HG03159 (cell line): Measurements from ENCODE around the gene NOS1AP.

Experiments
- ATAC-seq: cut with Tn5 transposase; IDR thresholded peaks from one replicate; pipeline ENCODE4 v1.9.1; 2021; ENCODE audit warnings: mild to moderate bottlenecking, moderate library complexity; ENCODE audit not compliant: unreplicated experiment

NOS1AP gene

DNA sequence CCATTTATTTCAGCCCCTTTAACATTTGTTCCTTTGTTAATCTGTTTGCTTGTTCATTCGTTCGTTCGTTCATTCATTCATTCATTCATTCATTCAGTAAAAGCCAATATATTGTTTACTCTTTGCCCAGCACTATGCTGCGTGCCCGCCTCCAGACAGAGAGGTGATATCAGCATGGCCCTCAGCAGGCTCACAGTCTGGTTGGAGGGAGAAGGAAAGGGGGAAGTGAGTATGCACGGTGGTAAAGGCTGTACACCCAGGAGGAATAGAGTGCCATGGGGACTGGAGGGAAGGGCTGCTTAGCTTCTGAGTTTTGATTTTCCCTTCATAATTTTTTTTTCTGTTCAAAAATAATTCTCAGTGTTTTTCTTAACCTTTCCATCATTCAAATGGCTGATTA, 144.7 kb downstream of the NOS1AP start:
- ATAC-seq = no peak

- no peak for ATAC-seq
Observed at GRCh38 chr1:162215902-162216301, 146.4 kb downstream of the NOS1AP start.

GRCh38 chr1:162216604-162217003, 147.1 kb downstream of the NOS1AP start:
- no peak for ATAC-seq

- no peak for ATAC-seq
Observed at GRCh38 chr1:162217706-162218105, 148.2 kb downstream of the NOS1AP start.

DNA sequence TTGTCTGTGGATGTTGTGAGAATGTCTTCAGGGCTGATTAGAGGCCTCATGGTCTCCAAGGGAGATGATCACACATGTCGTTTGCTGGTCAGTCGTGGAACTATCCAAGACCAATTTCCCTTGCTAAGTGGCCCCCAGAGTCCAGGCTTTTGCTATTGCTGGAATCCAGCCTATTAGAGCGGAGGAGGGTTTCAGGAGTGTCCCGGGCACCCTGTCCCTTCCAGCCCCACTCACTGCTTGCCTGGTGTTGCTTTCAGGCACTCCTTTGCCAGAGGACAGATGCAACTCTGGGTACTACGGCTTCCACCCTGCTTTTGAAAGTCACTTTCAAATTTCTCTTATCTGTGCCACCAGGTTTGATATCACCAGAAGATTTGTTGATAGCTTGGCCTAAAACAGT, 149.1 kb downstream of the NOS1AP start:
- no peak for ATAC-seq

DNA sequence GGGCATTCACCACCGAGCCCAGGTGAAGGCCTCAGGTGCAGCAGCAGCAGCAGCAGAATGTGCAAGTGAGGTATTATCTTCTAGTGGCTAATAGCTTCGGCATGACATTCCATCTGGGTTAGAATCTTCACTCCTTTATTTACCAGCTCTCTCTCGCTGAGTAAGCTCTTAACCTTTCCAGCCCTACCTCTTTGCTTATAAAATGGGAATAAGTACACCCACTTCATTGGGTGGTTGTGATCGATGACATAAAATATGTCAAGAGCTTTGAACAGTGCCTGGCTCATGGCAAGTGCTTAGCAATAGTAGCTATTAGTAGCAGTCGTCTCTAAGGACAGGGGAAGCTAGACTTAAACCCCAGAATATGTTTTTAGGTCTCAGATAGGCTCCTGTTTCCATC, 149.5 kb downstream of the NOS1AP start:
- no peak for ATAC-seq

DNA sequence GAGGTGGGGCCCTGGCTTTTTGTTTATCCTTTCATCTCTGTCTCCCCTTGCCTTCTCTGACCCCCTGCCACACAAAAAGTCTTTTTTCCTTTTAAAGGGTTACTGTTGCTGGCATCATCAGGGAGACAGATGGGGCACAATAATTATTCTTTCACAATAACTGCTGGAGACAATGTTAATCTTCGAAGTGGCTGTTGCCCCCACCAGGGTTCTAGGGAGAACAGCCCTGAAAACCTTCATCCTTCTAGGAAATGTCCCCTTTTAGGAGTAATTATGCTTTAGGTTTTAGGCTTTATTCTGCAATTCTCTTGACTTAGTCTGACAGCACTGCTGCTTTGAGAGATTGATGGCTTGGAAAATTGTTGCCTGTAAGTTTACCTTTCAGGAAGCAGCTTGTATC, 150.0 kb downstream of the NOS1AP start:
- ATAC-seq = no peak

GRCh38 chr1:162220009-162220539, 150.6 kb downstream of the NOS1AP start:
- ATAC-seq = no peak

GRCh38 chr1:162222014-162222413, 152.5 kb downstream of the NOS1AP start:
- ATAC-seq = no peak

GRCh38 chr1:162222730-162223129, 153.2 kb downstream of the NOS1AP start:
- ATAC-seq = no peak

- no peak for ATAC-seq
Observed at GRCh38 chr1:162223488-162223887, 154.0 kb downstream of the NOS1AP start.

GRCh38 chr1:162224267-162224666, 154.8 kb downstream of the NOS1AP start:
- ATAC-seq = no peak

DNA sequence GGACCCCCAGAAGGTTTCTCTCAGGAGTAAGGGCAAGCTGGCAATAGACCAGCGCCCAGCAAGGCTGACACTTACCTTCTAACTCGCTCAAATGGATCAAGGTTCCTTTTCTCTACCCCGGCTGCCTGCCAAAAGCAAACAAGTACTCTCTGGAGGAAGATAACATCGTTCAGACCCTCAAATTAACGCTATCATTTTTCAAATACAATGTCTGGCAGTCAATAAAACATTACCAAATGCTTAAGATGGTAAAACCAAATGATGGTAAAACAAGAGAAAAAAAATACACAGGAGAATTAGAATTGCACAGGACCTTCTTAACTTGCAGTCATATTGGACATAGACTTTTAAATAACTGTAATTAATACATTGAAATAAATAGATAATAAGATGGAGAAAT, 159.1 kb downstream of the NOS1AP start:
- no peak for ATAC-seq

- ATAC-seq = no peak
Observed at GRCh38 chr1:162229549-162229948, 160.1 kb downstream of the NOS1AP start.

DNA sequence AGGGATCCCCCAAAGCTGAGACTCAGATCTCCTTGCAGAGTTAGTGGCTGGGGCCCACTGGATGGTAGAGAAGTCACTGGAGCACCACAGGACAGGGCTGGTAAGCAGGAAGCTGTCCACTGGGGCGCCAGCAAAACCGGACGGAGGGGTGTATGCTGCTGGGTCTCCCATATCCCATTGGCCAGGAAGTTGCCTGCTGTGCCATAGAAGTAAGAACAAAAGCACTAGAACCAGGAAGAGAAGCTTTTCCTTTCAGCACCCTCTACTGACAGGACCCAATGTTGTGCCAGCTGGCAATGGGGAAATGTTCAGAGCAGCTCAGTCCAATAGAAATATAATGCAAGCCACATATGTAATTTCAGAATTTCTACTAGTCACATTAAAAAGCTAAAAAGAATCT, 160.6 kb downstream of the NOS1AP start:
- ATAC-seq = no peak

DNA sequence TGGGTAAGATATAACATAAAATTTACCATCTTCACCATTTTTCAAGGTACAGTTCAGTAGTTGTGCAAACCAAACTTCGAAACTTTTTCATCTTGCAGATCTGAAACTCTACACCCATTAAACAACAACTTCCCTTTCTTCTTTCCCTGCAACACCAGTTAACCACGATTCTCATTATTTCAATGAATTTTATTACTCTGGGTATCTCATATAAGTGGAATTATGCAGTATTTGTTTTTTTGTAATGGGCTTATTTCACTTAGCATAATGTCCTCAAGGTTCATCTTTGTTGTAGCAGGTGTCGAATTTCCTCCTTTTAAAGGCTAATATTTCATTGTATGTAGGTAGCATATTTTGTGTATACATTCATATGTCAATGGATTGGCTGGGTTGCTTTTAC, 161.0 kb downstream of the NOS1AP start:
- no peak for ATAC-seq

GRCh38 chr1:162232034-162232711, 162.7 kb downstream of the NOS1AP start:
- no peak for ATAC-seq

DNA sequence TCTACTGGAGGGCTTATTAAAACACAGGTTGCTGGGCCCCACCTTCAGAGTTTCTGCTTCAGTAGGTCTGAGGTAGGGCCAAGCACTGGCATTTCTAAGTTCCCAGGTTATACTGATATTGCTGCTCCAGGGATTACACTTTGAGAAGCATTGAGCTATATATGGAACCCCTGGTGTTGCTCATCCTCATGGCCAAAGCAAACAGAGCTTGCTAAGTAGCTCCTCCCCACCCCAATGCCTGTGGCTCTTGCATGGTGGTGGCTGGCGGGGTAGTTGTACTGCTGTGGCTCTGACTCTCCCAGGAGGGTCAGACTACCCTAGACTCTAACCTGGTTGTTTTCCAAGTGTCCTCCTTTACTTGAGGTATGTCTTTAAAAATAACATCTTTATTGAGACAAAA, 163.6 kb downstream of the NOS1AP start:
- ATAC-seq = no peak

DNA sequence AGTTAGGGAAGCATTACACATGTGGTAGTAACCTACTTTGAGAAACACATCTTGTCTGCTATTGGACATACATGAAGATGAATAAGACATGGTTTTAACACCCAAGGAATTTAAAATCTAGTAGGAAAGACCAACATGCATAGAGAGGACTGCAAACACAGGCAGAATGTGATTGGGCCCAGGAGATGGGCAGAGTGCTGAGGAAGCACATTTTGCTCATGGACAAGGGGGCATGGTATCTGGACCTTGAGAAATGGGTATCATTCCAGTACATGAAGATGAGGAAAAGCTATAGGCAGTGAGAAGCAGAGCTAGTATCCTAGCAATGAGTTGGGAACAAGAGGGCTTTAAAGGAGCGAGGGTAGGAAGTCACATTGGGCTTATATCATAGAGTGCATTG, 164.4 kb downstream of the NOS1AP start:
- ATAC-seq = no peak

DNA sequence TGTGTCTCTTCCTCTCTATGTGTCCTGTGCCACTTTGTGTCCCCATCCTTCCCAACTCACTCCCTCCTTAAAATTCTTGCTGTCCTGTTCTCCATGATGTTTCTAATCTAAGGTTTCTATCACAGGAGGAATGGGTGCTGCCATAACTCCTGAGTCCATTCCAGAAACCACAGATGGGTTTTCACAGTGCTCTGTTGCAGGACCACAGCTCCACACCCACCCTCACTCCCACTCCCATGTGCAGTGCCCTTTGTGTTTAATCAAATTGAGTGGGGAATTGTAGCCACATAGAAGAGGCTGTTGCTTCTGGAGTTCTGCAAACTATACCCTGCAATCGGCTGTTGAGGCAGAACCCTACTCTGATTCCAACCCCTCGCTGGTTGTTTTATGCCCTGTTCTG, 165.1 kb downstream of the NOS1AP start:
- no peak for ATAC-seq

- ATAC-seq = no peak
Observed at GRCh38 chr1:162235241-162235800, 165.8 kb downstream of the NOS1AP start.

DNA sequence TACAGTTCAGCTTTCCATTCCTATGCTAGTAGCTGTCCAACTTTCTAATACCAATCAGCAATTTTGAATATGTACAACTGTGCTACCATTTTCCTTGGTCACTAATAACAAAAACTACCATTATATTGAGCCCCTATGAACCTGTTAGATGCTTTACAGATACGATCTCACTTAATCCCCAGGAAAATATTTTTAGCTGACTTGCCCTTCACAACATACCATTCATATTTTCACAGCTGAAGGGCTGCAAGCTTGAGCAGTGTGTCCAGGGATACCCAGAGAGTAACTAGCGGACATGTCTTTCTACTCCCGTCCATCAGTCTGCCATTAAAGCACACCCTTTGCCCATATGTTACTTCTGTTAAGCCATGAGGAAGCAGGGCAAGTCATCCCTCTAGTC, 166.7 kb downstream of the NOS1AP start:
- ATAC-seq = no peak

DNA sequence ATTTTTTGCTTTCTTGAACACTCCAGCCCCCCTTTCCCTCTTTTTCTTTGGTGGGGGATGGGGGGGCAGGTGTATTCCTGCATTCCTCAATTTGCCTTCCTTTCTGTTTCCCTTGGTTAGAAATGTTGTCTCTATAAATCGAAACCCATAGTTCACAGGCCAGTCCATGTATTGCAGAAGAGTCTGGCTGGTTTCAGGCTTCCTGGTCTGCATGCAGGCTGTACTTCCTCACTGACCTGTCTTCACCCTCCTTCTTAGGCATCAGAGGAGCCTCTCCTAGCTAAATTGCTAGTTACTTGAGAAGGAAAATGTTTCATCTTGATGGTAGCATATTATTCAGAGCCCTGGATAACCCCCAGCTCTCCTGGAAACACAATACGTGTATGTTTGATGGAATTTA, 167.1 kb downstream of the NOS1AP start:
- ATAC-seq = no peak
